Activated CD4-positive, alpha-beta memory T cell treated with anti-CD3 and anti-CD28 coated beads for 36 hours (primary cell): Measurements from ENCODE around the gene LRRC45. TPM values are rescaled to one million over a fixed set of nuclear protein-coding genes. Genes with fewer than 3 reads are reported as not detected.

ENCODE experiments used
- CTCF ChIA-PET: fragments of 350-600 bp; sonication (Branson Sonifier 250); formaldehyde crosslinking; loops from one replicate; lab custom pipeline; 2021; ENCODE audit warnings: antibody characterized with exemption, inconsistent platforms; lab: Charles Lee
- POLR2A ChIA-PET: fragments of 350-600 bp; sonication (Branson Sonifier 250); formaldehyde crosslinking; loops from one replicate; lab custom pipeline; 2021; ENCODE audit warnings: antibody characterized with exemption; lab: Charles Lee
- DNase-seq: peaks from one replicate; pipeline ENCODE4 v3.0.0-alpha.2; 2020
- H3K27ac Mint-ChIP-seq: one replicate; pipeline ENCODE4 v1.8.0; 2021; ENCODE audit warnings: mixed read lengths
- H3K27me3 Mint-ChIP-seq: one replicate; pipeline ENCODE4 v1.8.0; 2021; ENCODE audit warnings: mixed read lengths
- H3K36me3 Mint-ChIP-seq: one replicate; pipeline ENCODE4 v1.8.0; 2021; ENCODE audit warnings: mixed read lengths
- H3K4me1 Mint-ChIP-seq: one replicate; pipeline ENCODE4 v1.8.0; 2021; ENCODE audit warnings: low read depth, mixed read lengths
- H3K4me3 Mint-ChIP-seq: one replicate; pipeline ENCODE4 v1.8.0; 2021; ENCODE audit warnings: mild to moderate bottlenecking, mixed read lengths
- H3K9me3 Mint-ChIP-seq: one replicate; pipeline ENCODE4 v1.8.0; 2021; ENCODE audit warnings: mixed read lengths
- intact Hi-C: fragments of 100-400 bp; cut with micrococcal nuclease; formaldehyde crosslinking; loops from one replicate; pipeline ENCODE4 v1.15.1; 2023
- total RNA-seq, 2 experiments: library from RNA; stranded (reverse); gene quantifications; one replicate each; pipeline ENCODE4 v1.2.3, GENCODE V29; 2021

The LRRC45 gene
- total RNA-seq, 2 experiments from 2014 or later = 16.3 to 19.0 TPM

DNA sequence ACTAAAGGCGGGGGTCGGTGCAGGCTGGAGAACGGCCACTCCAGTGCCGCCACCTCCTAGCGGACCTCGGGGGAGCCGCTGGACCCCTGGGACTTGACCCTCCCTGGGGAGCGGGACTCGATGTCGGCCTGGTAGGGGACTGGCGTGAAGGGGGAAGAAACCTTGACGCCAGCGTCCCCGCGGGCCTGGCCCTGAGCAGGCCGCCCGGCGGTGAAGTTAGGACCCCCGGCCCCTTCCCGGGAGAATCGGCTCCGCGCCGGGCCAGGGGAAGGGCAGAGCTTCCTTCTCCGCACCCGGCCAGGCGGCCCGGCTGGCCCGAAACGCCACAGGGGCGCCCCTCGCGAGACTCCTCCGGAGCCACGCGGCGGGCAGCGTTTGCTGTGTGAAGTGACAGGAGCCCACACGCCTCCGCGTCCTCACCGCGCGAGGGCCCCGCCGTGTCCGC lies 42.1 kb downstream of the LRRC45 start:
- ChIA-PET POLR2A (interaction anchor here (0.6 to 2.3 kb wide), 6 partner anchors 8 to 33 kb away, joined by 3 to 5 read pairs (median 4); partner anchors contain the start of gene DCXR), CTCF (interaction anchor here (0.6 to 4.4 kb wide), 3 partner anchors 35 to 196 kb away, joined by 3 to 17 read pairs (median 3); no protein-coding TSS in a partner anchor)
- peaks cover 2% of the 10 kb centered on the region for H3K36me3 Mint-ChIP-seq
- peak; percentile 39 for DNase-seq
- H3K4me1 Mint-ChIP-seq = peaks cover 9% of the 10 kb centered on the region
- no peak overlapping the region for H3K27ac Mint-ChIP-seq
- intact Hi-C loops = loop anchor here (10.0 kb wide), 1 partner anchor 90 kb away; no protein-coding TSS in a partner anchor
- no peaks in the 10 kb centered on the region for H3K9me3 Mint-ChIP-seq
- H3K4me3 Mint-ChIP-seq = peak overlapping the region; percentile 72
- H3K27me3 Mint-ChIP-seq = no peaks in the 10 kb centered on the region

DNA sequence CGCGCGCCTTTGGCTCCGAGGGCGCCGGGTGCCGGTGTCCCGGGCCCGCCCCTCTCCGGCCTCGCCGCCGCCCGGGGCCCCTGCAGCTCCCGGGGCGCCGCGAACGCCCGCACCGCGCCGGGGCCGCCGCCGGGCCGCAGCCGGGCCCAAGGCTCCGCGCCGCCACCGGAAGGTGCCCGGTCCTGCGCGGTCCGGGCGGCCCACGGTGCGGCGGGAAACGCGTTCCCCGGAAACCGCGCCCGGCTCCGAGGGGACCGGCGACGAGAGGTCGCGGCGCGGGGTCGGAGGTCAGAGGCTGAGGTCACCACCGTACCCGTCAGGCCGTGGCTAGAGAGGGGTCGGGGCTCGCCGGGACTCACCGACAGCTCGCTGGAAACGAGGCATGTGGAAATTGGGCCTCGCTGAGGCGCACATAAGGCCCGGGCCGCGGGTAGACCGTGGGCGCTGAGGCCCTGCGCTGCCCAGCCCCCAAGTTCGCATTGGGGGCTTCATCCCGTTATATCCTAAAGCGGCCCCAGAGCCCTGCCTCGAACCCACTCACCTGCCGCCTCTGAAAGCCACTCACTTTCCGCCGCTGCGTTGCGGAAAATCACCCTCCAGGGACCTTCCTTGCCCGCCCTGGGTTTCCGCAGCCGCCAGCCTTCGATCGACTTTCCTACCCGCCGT lies 42.7 kb downstream of the LRRC45 start, which contains the start of gene DUS1L:
TSS of gene DUS1L (minus strand) at position 167 of the 666 bp plus-strand sequence. CDS start 745 bp downstream, outside the sequence.
- Mint-ChIP-seq H3K27ac (peak within 1 kb of the TSS; percentile 82), H3K4me1 (peaks cover 9% of the 10 kb centered on the region), H3K4me3 (peak within 1 kb of the TSS; percentile 85), H3K9me3 (no peaks in the 10 kb centered on the region), H3K36me3 (peaks cover 2% of the 10 kb centered on the region), H3K27me3 (no peaks in the 10 kb centered on the region)
- ChIA-PET CTCF (interaction anchor here (0.6 to 4.4 kb wide), 5 partner anchors 35 to 196 kb away, joined by 3 to 17 read pairs (median 4); no protein-coding TSS in a partner anchor), POLR2A (interaction anchor here (0.6 to 2.3 kb wide), 7 partner anchors 9 to 33 kb away, joined by 3 to 5 read pairs (median 4); partner anchors contain the start of gene DCXR)
- intact Hi-C loops = loop anchor here (10.0 kb wide), 1 partner anchor 89 kb away; no protein-coding TSS in a partner anchor
- DNase-seq = peak; percentile 78

DNA sequence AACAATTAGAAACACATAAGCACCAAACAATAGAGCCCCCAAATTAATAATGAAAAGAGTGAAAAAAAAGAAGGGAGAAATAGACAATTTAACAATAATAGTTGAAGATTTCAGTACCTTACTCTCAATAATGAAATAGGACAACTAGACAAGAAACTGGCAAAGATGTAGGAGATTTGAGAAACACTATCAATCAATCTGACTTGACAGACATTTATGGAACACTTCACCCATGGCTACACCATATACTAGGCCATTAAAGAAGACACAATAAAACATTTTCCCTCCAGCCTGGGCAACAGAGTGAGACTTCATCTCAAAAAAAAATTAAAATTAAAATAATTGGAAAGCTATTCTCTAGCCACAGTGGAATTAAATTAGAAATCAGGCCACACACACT lies 47.5 kb downstream of the LRRC45 start:
- CTCF ChIA-PET = interaction anchor here (1.0 kb wide), 1 partner anchor 135 kb away, joined by 3 read pairs; no protein-coding TSS in a partner anchor
- no peak overlapping the region for H3K4me3 Mint-ChIP-seq

DNA sequence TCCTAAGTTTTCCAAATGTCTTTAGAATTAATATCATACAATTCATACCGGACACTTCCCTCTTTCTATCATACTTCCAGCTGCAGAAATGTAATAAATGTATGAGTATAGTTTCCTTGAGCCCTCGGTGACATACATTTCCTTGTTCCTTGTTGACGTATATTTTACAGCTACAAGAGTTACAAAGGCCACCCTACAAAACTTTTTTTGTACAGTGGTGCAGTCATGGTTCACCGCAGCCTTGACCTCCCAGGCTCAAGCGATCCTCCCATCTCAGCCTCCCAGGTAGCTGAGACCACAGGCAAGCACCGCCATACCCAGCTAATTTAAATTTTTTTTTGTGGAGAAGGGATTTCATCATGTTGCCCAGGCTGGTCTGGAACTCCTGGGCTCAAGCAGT lies 49.7 kb downstream of the LRRC45 start:
- CTCF ChIA-PET = interaction anchor here (0.7 kb wide), 1 partner anchor 42 kb away, joined by 3 read pairs; no protein-coding TSS in a partner anchor
- POLR2A ChIA-PET = interaction anchor here (0.6 kb wide), 1 partner anchor 166 kb away, joined by 4 read pairs; no protein-coding TSS in a partner anchor
- Mint-ChIP-seq H3K27me3 (no peaks in the 10 kb centered on the region), H3K9me3 (no peaks in the 10 kb centered on the region), H3K36me3 (no peaks in the 10 kb centered on the region), H3K27ac (no peak overlapping the region), H3K4me3 (no peak overlapping the region), H3K4me1 (no peaks in the 10 kb centered on the region)
- DNase-seq = no peak
- intact Hi-C loops = no loop called here

More for the DNA sequence above, 47.5 kb downstream of the LRRC45 start:
- intact Hi-C loops = no loop called here
- Mint-ChIP-seq H3K27me3 (no peaks in the 10 kb centered on the region), H3K9me3 (no peaks in the 10 kb centered on the region), H3K27ac (no peak overlapping the region), H3K36me3 (no peaks in the 10 kb centered on the region), H3K4me1 (peaks cover 3% of the 10 kb centered on the region)
- no peak for DNase-seq
- POLR2A ChIA-PET = no interaction called here

DNA sequence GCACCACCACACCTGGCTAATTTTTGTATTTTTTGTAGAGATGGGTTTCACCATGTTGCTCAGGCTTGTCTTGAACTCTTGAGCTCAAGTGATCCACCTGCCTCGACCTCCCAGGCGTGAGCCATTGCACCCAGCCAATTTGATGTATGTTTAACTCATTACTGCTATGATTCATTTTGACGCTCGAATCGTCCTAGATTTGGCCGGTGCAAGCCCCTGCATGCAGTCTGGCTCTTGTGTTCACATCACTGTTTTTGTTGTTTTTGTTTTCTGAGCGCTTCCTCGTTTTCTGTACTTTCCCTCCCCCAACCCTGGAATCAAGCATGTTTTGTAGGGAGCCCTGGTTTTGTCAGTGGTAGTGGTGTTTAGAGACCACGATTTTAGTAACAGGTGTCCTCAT lies 50.3 kb downstream of the LRRC45 start:
- no peak overlapping the region for H3K27ac Mint-ChIP-seq
- no peaks in the 10 kb centered on the region for H3K4me1 Mint-ChIP-seq
- ChIA-PET POLR2A (interaction anchor here (1.0 kb wide), 1 partner anchor 25 kb away, joined by 7 read pairs; the partner anchor contains the start of gene FASN), CTCF (interaction anchor here (0.7 kb wide), 1 partner anchor 43 kb away, joined by 3 read pairs; no protein-coding TSS in a partner anchor)
- intact Hi-C loops = no loop called here
- no peaks in the 10 kb centered on the region for H3K9me3 Mint-ChIP-seq
- no peak overlapping the region for H3K4me3 Mint-ChIP-seq
- H3K27me3 Mint-ChIP-seq = no peaks in the 10 kb centered on the region
- H3K36me3 Mint-ChIP-seq = peaks cover 2% of the 10 kb centered on the region
- no peak for DNase-seq

DNA sequence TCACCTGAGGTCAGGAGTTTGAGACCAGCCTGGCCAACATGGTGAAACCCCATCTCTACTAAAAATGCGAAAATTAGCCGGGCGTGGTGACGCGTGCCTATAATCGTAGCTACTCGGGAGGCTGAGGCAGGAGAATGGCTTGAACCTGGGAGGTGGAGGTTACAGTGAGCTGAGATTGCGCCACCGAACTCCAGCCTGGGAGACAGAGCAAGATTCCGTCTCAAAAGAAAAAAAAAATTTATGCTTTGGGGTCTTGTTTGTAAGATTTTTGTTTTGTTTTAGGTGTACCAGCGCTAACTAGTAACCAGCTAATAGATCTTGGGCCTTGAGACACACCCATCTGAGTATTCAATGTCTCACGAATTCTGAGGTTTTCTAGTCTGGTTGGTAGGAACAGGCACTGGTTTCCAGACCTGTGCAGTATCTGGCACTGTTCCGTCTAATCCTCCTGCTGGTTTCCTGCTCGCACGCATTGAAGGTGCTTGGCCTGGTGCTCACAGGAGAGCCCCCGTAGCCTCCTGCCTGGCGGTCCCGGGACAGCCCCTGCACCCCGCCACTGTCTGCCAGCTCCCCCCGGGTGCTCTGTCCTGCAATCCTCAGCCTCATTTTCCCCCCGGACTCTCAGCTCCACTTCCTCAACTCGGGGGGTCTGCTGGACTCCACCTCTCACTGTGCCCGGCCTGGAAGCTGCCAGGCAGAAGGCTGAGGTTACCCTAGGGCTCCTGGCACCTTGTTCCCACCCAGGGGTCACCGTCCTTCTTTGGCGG lies 53.1 kb downstream of the LRRC45 start:
- intact Hi-C loops = no loop called here
- DNase-seq = no peak
- Mint-ChIP-seq H3K4me1 (no peaks in the 10 kb centered on the region), H3K27me3 (no peaks in the 10 kb centered on the region), H3K27ac (peak overlapping the region; percentile 2), H3K9me3 (no peaks in the 10 kb centered on the region), H3K4me3 (no peak overlapping the region), H3K36me3 (peaks cover 8% of the 10 kb centered on the region)
- ChIA-PET CTCF (interaction anchor here (1.6 kb wide), 1 partner anchor 46 kb away, joined by 7 read pairs; no protein-coding TSS in a partner anchor), POLR2A (interaction anchor here (1.2 kb wide), 1 partner anchor 14 kb away, joined by 3 read pairs; no protein-coding TSS in a partner anchor)

DNA sequence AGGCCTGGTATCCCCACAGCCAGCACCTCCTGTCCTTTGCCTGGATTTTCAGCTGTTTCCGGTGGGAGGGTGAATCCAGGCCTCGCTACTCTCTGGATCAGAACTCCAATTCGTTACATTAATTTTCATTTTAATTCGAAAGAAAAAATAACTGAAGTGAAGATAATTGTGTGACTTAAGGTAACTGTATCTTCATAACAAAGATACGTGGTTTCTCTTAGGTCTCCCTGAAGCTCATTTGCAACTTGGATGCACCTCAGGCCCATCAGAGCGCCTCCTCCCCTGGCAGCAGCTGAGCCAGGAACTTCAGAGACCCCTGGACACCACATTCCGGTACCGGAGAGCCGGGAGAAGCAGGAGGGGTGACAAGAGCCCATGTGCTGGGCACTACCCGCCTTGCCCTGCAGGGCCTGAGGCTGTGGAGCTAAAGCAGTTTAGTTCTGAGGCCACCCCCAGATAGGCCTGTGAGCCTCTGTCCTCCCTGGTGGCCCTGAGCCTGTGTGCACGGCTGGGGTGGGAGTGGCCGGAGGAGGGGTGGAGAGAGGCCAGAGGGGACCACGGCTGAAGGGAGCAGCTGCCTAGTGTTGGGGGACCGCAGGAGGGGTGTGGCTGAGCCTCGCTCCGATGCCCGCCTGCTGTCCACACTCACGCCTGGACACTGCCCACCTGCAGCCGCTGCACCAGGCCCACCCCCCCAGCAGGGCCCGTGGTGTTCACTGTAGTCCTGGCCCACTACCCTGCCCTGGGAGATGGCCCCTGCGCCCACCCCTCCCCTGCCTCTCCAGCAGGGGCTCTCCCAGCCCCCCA lies 53.9 kb downstream of the LRRC45 start:
- Mint-ChIP-seq H3K27me3 (no peaks in the 10 kb centered on the region), H3K4me1 (no peaks in the 10 kb centered on the region), H3K9me3 (no peaks in the 10 kb centered on the region), H3K4me3 (no peak overlapping the region), H3K27ac (no peak overlapping the region), H3K36me3 (peaks cover 10% of the 10 kb centered on the region)
- intact Hi-C loops = no loop called here
- DNase-seq = no peak
- ChIA-PET CTCF (interaction anchor here (1.6 kb wide), 1 partner anchor 47 kb away, joined by 7 read pairs; no protein-coding TSS in a partner anchor), POLR2A (interaction anchor here (1.2 to 1.4 kb wide), 2 partner anchors 13 to 17 kb away, joined by 3 to 6 read pairs; no protein-coding TSS in a partner anchor)

DNA sequence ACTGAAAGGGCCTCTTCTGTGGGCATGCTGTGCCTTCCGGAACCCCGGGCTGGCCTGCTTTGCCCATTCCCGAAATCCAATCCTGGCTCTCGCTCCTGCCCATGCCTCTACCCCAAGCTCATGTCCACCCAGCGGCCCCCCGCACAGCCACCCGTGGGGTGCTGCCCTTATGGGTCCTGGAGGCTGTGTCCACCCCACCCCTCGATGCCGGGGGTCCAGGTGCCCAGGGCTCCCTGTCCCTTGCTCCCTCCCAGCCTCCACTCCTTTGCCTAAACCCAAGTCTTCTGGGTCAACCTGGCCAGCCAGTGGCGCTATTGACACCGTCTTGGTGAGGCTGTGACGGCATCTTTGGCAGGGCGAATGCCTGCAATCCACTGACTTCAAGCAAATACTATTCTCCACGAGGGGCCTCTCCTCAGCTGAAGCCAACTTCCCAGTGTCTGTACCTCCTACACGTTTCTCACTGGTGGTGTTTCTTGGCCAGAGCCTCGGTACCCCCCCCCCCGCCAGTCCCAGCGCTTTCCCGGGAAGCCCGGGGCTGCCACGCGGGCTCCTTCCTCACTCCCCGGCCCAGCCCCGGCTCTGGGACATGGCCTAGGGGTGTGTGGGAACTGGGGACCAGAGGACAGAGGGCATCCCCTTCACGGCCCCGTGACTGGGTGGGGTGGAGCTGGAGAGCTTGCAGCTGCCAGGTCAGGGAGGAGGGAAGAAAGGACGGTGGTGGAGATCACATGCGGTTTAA lies 54.7 kb downstream of the LRRC45 start:
- Mint-ChIP-seq H3K36me3 (peaks cover 11% of the 10 kb centered on the region), H3K27me3 (no peaks in the 10 kb centered on the region), H3K4me1 (no peaks in the 10 kb centered on the region), H3K9me3 (no peaks in the 10 kb centered on the region), H3K27ac (no peak overlapping the region), H3K4me3 (no peak overlapping the region)
- ChIA-PET CTCF (interaction anchor here (1.6 kb wide), 1 partner anchor 48 kb away, joined by 7 read pairs; no protein-coding TSS in a partner anchor), POLR2A (interaction anchor here (1.4 kb wide), 1 partner anchor 18 kb away, joined by 6 read pairs; no protein-coding TSS in a partner anchor)
- intact Hi-C loops = no loop called here
- no peak for DNase-seq

DNA sequence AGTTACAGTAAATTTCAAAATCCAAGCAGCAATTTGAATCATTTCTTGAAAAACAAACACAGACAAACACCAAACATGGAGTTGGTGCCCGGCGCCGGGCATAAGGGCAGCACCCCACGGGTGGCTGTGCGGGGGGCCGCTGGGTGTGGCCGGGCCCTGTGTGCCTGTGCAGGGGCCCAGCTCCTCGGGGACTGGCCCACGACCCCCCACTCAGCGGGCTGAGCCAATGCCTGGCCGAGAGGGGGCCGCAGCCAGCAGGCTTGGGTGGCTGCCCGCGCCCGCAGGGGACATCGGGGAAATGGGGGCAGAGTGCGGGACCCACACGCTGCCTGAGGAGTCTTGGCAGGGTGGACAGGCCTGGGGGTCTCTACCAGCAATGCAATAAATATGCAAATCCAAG lies 55.3 kb downstream of the LRRC45 start:
- no peaks in the 10 kb centered on the region for H3K4me1 Mint-ChIP-seq
- CTCF ChIA-PET = no interaction called here
- intact Hi-C loops = no loop called here
- POLR2A ChIA-PET = interaction anchor here (1.4 kb wide), 1 partner anchor 19 kb away, joined by 6 read pairs; no protein-coding TSS in a partner anchor
- no peaks in the 10 kb centered on the region for H3K9me3 Mint-ChIP-seq
- H3K36me3 Mint-ChIP-seq = peaks cover 16% of the 10 kb centered on the region
- DNase-seq = no peak
- H3K27ac Mint-ChIP-seq = no peak overlapping the region
- H3K4me3 Mint-ChIP-seq = no peak overlapping the region
- no peaks in the 10 kb centered on the region for H3K27me3 Mint-ChIP-seq

DNA sequence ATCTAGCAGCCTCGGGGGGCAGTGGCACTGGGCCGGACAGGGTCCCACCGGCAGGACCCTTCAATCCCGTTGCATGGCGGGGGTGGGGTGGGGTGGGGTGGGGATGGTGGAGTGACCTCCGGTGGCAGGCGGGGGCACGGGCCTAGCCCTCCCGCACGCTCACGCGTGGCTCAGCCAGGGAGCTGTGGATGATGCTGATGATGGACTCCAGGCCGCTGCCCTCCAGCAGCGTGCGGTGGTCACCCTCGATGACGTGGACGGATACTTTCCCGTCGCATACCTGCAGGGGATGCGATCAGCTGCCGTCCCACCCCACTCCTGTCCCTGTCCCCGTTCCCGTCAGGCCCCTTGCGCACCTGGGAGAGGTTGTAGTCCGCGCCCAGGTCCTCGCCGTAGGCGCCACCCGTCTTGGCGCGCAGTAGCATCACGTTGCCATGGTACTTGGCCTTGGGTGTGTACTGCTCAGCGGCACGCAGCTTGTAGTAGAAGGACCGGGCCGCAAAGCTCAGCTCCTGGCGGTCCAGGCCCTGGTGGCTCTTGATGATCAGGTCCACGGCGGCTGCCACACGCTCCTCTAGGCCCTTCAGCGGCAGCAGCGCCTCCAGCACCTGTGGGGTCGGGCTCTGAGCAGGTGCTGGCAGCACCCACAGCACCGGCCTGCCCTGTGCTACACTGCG lies 56.0 kb downstream of the LRRC45 start:
- no peaks in the 10 kb centered on the region for H3K27me3 Mint-ChIP-seq
- peaks cover 21% of the 10 kb centered on the region for H3K36me3 Mint-ChIP-seq
- no peak for DNase-seq
- H3K27ac Mint-ChIP-seq = no peak overlapping the region
- no peaks in the 10 kb centered on the region for H3K4me1 Mint-ChIP-seq
- no peak overlapping the region for H3K4me3 Mint-ChIP-seq
- CTCF ChIA-PET = no interaction called here
- intact Hi-C loops = no loop called here
- POLR2A ChIA-PET = no interaction called here
- no peaks in the 10 kb centered on the region for H3K9me3 Mint-ChIP-seq
